Prostate gland (tissue), 2 donors: Measurements from ENCODE around the gene CSTPP1. TPM values are rescaled to one million over a fixed set of nuclear protein-coding genes. Genes with fewer than 3 reads are reported as not detected.
A peak's percentile ranks its signal among the peaks of the same experiment; 100 is the strongest.

Experiments
- DNase-seq: peaks from one replicate; pipeline ENCODE4 v3.0.0-alpha.2; 2019; ENCODE audit warnings: low spot score
- H3K27ac ChIP-seq, 2 donors: fragments of 200-600 bp; sonication (generic); 2 replicates each; pipeline ENCODE4 v1.5.1; 2017 to 2019
- H3K27me3 ChIP-seq: fragments of 200-600 bp; sonication (generic); replicated peaks from 2 replicates; pipeline ENCODE4 v1.5.1; 2019; ENCODE audit not compliant: insufficient read depth
- H3K36me3 ChIP-seq, 2 donors: fragments of 200-600 bp; sonication (generic); 1 replicate in 1 of 2; 2 replicates in 1 of 2; pipeline versions ENCODE4 v1.5.1 to v1.8.1; 2017 to 2019
- H3K4me1 ChIP-seq: fragments of 200-600 bp; sonication (generic); replicated peaks from 2 replicates; pipeline ENCODE4 v1.5.1; 2019
- H3K4me3 ChIP-seq, 2 donors: fragments of 200-600 bp; sonication (generic); 2 replicates each; pipeline ENCODE4 v1.5.1; 2017 to 2019
- H3K9me3 ChIP-seq: fragments of 200-600 bp; sonication (generic); 2 replicates; pipeline ENCODE4 v1.5.1; 2017
- CTCF ChIP-seq, 4 experiments: fragments of 200-600 bp in 2 of 4; fragments of 450-650 bp in 2 of 4; sonication (generic) in 2 of 4; IDR thresholded peaks; 1 replicate in 3 of 4; 2 replicates in 1 of 4; pipeline ENCODE4 v1.5.1; 2016 to 2019; ENCODE audit warnings: antibody characterized with exemption in 4 of 4, mild to moderate bottlenecking in 2 of 4, moderate library complexity in 2 of 4
- POLR2A ChIP-seq: fragments of 450-650 bp; IDR thresholded peaks from one replicate; pipeline ENCODE4 v1.6.1; 2016; ENCODE audit warnings: antibody characterized with exemption, mild to moderate bottlenecking
- POLR2AphosphoS5 ChIP-seq: sonication (generic); formaldehyde crosslinking; IDR thresholded peaks from one replicate; pipeline ENCODE4 v1.6.1; 2017; ENCODE audit warnings: antibody characterized with exemption
- WGBS: methylation state at CpG from one replicate; pipeline ENCODE4 v1.1.5; 2018; 5-methylcytosine and 5-hydroxymethylcytosine counted together
- intact Hi-C: fragments of 100-400 bp; cut with DNase I; formaldehyde crosslinking; loops from one replicate; pipeline ENCODE4 v1.14.2; 2022
- total RNA-seq, 2 donors: library from RNA; depleted of rRNA; stranded (reverse); fragments of >200 nt; gene quantifications; one replicate each; pipeline ENCODE4 v1.1.0, GENCODE V29; 2016

CSTPP1 gene
- total RNA-seq, 2 donors from 2014 or later, result 28.5 to 47.0 TPM

- Histone ChIP-seq H3K27me3 (no peaks in the 10 kb centered on the region), H3K4me1 (no peaks in the 10 kb centered on the region), H3K9me3 (no peaks in the 10 kb centered on the region), H3K36me3 (no peaks in the 10 kb centered on the region), H3K4me3 (no peak overlapping the region), H3K27ac (no peak overlapping the region)
- no peak for DNase-seq
- 24% methylated on average over 13 of the region's 13 CpGs for WGBS
- no peak for TF ChIP-seq CTCF (IDR thresholded peaks at IDR 0.05)
- TF ChIP-seq POLR2AphosphoS5, result no peak
- TF ChIP-seq POLR2A, result no peak
- intact Hi-C loops, result no loop called here
Measured at GRCh38 chr11:46906609-46907041, 29.9 kb upstream of the CSTPP1 start.

- Histone ChIP-seq H3K36me3 (no peaks in the 10 kb centered on the region), H3K9me3 (no peaks in the 10 kb centered on the region), H3K4me1 (peaks cover 5% of the 10 kb centered on the region), H3K27ac (no peak overlapping the region), H3K27me3 (no peaks in the 10 kb centered on the region), H3K4me3 (no peak overlapping the region)
- intact Hi-C loops, result no loop called here
- TF ChIP-seq CTCF (IDR thresholded peaks at IDR 0.05) (no peak), POLR2AphosphoS5 (no peak), POLR2A (no peak)
- WGBS, result 92% methylated on average over 4 of the region's 4 CpGs
- no peak for DNase-seq
Measured at GRCh38 chr11:46907606-46908005, 29.0 kb upstream of the CSTPP1 start.

GRCh38 chr11:46912526-46913150, 23.9 kb upstream of the CSTPP1 start:
- no peak overlapping the region for H3K27ac ChIP-seq
- H3K27me3 ChIP-seq, result no peaks in the 10 kb centered on the region
- no peak overlapping the region for H3K4me3 ChIP-seq
- peaks cover 5% of the 10 kb centered on the region for H3K4me1 ChIP-seq
- no peaks in the 10 kb centered on the region for H3K9me3 ChIP-seq
- DNase-seq, result no peak
- intact Hi-C loops, result no loop called here
- TF ChIP-seq POLR2A (no peak), POLR2AphosphoS5 (no peak), CTCF (IDR thresholded peaks at IDR 0.05) (no peak)
- WGBS, result 13% methylated on average over 13 of the region's 13 CpGs
- H3K36me3 ChIP-seq, result no peaks in the 10 kb centered on the region

GRCh38 chr11:46913484-46913883, 23.1 kb upstream of the CSTPP1 start:
- DNase-seq, result no peak
- H3K4me3 ChIP-seq, result no peak overlapping the region
- no peaks in the 10 kb centered on the region for H3K27me3 ChIP-seq
- intact Hi-C loops, result no loop called here
- TF ChIP-seq POLR2A (no peak), POLR2AphosphoS5 (no peak), CTCF (IDR thresholded peaks at IDR 0.05) (no peak)
- no peaks in the 10 kb centered on the region for H3K36me3 ChIP-seq
- H3K9me3 ChIP-seq, result no peaks in the 10 kb centered on the region
- WGBS, result 81% methylated on average over 3 of the region's 3 CpGs
- no peak overlapping the region for H3K27ac ChIP-seq
- H3K4me1 ChIP-seq, result peaks cover 5% of the 10 kb centered on the region

GRCh38 chr11:46914363-46914762, 22.2 kb upstream of the CSTPP1 start:
- intact Hi-C loops, result no loop called here

More at GRCh38 chr11:46914363-46914762, 22.2 kb upstream of the CSTPP1 start:
- Histone ChIP-seq H3K27ac (peak overlapping the region in 1 of 2 donors; percentile 11), H3K27me3 (no peaks in the 10 kb centered on the region), H3K4me1 (peaks cover 5% of the 10 kb centered on the region), H3K9me3 (no peaks in the 10 kb centered on the region), H3K4me3 (no peak overlapping the region), H3K36me3 (no peaks in the 10 kb centered on the region)
- TF ChIP-seq POLR2A, result no peak
- no peak for TF ChIP-seq CTCF (IDR thresholded peaks at IDR 0.05)
- TF ChIP-seq POLR2AphosphoS5, result no peak
- WGBS, result 12% methylated on average over 5 of the region's 5 CpGs
- no peak for DNase-seq
